ENCODE results near the gene OR6S1.
A peak's percentile ranks its signal among the peaks of the same experiment; 100 is the strongest.

OR6S1 gene

DNA sequence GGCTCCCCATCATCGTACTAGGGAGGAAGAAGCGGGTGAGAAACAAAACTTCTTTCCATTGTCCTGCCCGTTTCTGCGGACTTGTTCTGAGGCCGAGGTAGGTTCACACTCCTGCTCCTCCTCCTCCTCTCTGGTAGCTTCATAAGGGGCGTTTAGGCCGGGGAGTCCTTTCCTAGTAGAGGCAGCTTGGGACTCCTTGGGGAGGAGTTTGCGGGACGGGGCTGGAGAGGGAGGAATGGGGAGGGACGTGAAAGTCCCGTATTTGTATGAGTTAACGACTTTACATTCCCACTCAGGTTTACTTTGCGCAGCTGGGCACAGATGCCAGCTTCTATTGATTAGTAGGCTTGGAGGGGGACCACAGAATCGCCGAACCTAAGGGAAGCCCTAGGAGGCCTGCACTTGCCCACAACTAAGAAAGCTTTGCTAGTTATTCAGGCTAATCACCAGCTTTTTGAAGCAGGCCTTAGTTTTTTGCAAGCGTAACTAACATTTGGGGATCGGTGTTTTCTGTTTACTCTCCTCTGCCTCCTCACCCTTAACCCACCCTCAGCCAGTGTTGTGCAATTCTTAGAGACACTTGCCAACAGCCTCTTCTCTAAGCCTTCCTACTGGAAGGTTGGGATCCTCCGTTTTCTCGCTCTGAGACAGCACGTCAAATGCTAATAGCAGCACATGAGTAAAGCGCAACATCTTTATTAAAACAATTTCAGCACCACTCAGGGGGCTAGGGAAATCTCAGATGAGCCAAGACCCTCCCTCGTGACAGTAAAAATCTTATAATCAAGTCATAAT, 43.4 kb upstream of the OR6S1 start:
- TF ChIP-seq, protein P1, sequence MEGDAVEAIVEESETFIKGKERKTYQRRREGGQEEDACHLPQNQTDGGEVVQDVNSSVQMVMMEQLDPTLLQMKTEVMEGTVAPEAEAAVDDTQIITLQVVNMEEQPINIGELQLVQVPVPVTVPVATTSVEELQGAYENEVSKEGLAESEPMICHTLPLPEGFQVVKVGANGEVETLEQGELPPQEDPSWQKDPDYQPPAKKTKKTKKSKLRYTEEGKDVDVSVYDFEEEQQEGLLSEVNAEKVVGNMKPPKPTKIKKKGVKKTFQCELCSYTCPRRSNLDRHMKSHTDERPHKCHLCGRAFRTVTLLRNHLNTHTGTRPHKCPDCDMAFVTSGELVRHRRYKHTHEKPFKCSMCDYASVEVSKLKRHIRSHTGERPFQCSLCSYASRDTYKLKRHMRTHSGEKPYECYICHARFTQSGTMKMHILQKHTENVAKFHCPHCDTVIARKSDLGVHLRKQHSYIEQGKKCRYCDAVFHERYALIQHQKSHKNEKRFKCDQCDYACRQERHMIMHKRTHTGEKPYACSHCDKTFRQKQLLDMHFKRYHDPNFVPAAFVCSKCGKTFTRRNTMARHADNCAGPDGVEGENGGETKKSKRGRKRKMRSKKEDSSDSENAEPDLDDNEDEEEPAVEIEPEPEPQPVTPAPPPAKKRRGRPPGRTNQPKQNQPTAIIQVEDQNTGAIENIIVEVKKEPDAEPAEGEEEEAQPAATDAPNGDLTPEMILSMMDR (conservative IDR thresholded peaks at IDR 0.05; ENCODE audit: low read depth, low read length), result no peak
- DNase-seq (ENCODE audit: low read depth), result no peak
- peak overlapping the region; percentile 82 for H3K4me3 ChIP-seq (ENCODE audit: low read length)

DNA sequence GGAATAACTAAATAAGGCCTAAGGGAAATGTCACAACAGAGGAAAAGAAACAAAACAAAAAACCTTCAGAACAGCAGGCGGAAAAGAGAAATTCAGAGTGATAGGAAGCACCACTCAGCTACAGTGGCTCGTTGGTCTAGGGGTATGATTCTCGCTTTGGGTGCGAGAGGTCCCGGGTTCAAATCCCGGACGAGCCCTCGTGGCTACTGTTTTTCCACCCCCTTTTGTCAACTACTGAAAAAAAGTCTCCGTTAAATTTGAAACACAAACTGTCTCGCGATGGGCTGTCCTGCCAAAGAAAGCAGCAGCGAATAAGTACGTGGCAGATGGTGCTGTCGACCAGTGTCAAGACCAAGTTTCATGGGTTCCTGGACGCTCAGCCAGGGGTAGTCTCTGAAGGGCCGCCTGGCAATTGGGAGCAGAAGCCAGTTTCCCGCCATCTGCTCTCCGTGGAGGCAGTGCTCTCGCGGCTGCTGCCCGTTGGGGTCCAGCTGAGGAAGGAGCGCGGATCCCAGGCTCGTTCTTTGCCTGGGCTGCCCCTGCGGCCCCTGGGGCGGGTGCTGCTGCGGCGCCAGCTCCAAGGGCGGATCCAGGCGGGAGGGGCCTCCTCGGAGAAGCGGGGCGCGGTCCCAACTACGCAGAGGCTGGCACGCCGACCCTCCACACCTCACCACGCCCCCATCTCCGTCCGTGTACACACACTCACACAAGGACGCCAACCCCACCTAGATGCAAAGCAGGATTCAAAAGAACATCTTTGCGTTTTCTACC, 42.6 kb upstream of the OR6S1 start, which contains the start of gene RNASE4:
Gene RNASE4, plus strand, starts transcription at position 670 of the 771 bp plus-strand sequence. CDS start 14,812 bp downstream, outside the sequence.
- DNase-seq (ENCODE audit: low read depth), result no peak
- TF ChIP-seq, protein P1 (conservative IDR thresholded peaks at IDR 0.05; ENCODE audit: low read depth, low read length), result no peak
- H3K4me3 ChIP-seq (ENCODE audit: low read length), result peak within 1 kb of the TSS; percentile 82

GRCh38 chr14:20683125-20683890, 41.8 kb upstream of the OR6S1 start:
- H3K4me3 ChIP-seq (ENCODE audit: low read length), result peak overlapping the region; percentile 82
- peak; percentile 55 for DNase-seq (ENCODE audit: low read depth)
- TF ChIP-seq, protein P1 (conservative IDR thresholded peaks at IDR 0.05; ENCODE audit: low read depth, low read length), result no peak

GRCh38 chr14:20682435-20683124, 41.1 kb upstream of the OR6S1 start:
- H3K4me3 ChIP-seq (ENCODE audit: low read length), result peak overlapping the region; percentile 82
- TF ChIP-seq, protein P1 (conservative IDR thresholded peaks at IDR 0.05; ENCODE audit: low read depth, low read length), result no peak
- peak; percentile 62 for DNase-seq (ENCODE audit: low read depth)

DNA sequence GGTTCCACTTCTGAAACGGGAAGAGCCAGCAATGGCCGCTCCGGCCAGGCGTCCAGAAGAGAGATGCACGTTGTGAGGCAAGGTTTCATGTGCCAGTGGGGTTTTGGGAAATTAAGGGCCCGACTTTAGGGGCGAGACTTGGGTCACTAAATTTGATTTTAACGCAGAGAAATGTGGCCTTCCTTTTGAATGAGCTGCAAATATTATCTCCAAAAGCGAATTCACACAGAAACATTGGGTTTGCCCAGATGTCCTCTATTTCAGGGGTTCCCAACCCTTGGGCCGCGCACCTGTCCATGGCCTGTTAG, 40.6 kb upstream of the OR6S1 start:
- peak overlapping the region; percentile 82 for H3K4me3 ChIP-seq (ENCODE audit: low read length)
- no peak for DNase-seq (ENCODE audit: low read depth)
- TF ChIP-seq, protein P1 (conservative IDR thresholded peaks at IDR 0.05; ENCODE audit: low read depth, low read length), result no peak

- TF ChIP-seq, protein P1 (conservative IDR thresholded peaks at IDR 0.05; ENCODE audit: low read depth, low read length), result no peak
- H3K4me3 ChIP-seq (ENCODE audit: low read length), result peak overlapping the region; percentile 82
- DNase-seq (ENCODE audit: low read depth), result peak; percentile 59
Observed at GRCh38 chr14:20681348-20682126, 40.0 kb upstream of the OR6S1 start.

All from retinal pigment epithelial cell (primary cell).